SK-N-SH treated with all-trans-retinoic acid at 6 μM for 48 hours (cell line): ENCODE data around the gene COX6B1.

Experiments
- CSRNP3 ChIP-seq: fragments of 250-450 bp; sonication (Bioruptor Pico); IDR thresholded peaks from 2 replicates; pipeline ENCODE4 v1.5.1; 2021; ENCODE audit warnings: mild to moderate bottlenecking, moderate library complexity
- GLIS3 ChIP-seq: fragments of 250-450 bp; sonication (Bioruptor Pico); IDR thresholded peaks from 2 replicates; pipeline ENCODE4 v1.5.0; 2020; ENCODE audit warnings: mild to moderate bottlenecking, moderate library complexity
- PATZ1 ChIP-seq: fragments of 250-450 bp; sonication (Bioruptor Pico); IDR thresholded peaks from 2 replicates; pipeline ENCODE4 v1.8.0; 2020; ENCODE audit warnings: mild to moderate bottlenecking, moderate library complexity, borderline replicate concordance
- SNAI2 ChIP-seq: fragments of 250-450 bp; sonication (Bioruptor Pico); IDR thresholded peaks from 2 replicates; pipeline ENCODE4 v1.5.0; 2020; ENCODE audit warnings: mild to moderate bottlenecking, moderate library complexity
- TOX ChIP-seq: fragments of 250-450 bp; sonication (Bioruptor Pico); IDR thresholded peaks from 2 replicates; pipeline ENCODE4 v1.8.0; 2021; ENCODE audit warnings: mild to moderate bottlenecking, moderate library complexity, borderline replicate concordance
- ZFP3 ChIP-seq: fragments of 250-450 bp; sonication (Bioruptor Pico); IDR thresholded peaks from 2 replicates; pipeline ENCODE4 v1.5.0; 2020; ENCODE audit warnings: mild to moderate bottlenecking, moderate library complexity

GRCh38 chr19:35622750-35623149 is 25.4 kb upstream of the COX6B1 start:
- TF ChIP-seq SNAI2 (CRISPR knock-in tag), result no peak
- TF ChIP-seq CSRNP3 (CRISPR knock-in tag), result no peak
- TF ChIP-seq PATZ1 (CRISPR knock-in tag), result no peak
- no peak for TF ChIP-seq GLIS3 (CRISPR knock-in tag)
- TF ChIP-seq TOX (CRISPR knock-in tag), result no peak
- no peak for TF ChIP-seq ZFP3 (CRISPR knock-in tag)
